ENCODE measurements around the gene SMC5. TPM values are rescaled to one million over a fixed set of nuclear protein-coding genes. Genes with fewer than 3 reads are reported as not detected.

The SMC5 gene
- total RNA-seq, 1 experiment from 2014 or later, result 27.5 TPM

DNA sequence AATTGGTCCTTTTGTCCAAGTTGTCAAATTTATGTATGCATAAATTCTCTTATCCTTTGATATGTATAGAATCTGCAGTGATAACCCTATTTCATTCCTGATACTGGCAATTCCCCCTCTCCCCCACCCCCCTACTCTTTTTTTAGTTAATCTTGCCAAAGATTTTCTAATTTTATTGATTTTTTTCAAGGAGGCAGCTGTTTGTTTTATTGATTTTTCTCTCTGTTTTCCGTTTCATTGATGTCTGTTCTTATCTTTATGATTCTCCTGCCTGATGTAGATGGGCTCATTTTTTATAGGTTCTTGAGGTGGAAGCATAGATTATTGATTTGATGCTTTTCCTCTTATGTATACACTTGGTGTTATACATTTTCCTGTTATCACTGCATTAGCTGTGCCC is 34.4 kb downstream of the SMC5 start (continued):
- TF ChIP-seq, protein P1, sequence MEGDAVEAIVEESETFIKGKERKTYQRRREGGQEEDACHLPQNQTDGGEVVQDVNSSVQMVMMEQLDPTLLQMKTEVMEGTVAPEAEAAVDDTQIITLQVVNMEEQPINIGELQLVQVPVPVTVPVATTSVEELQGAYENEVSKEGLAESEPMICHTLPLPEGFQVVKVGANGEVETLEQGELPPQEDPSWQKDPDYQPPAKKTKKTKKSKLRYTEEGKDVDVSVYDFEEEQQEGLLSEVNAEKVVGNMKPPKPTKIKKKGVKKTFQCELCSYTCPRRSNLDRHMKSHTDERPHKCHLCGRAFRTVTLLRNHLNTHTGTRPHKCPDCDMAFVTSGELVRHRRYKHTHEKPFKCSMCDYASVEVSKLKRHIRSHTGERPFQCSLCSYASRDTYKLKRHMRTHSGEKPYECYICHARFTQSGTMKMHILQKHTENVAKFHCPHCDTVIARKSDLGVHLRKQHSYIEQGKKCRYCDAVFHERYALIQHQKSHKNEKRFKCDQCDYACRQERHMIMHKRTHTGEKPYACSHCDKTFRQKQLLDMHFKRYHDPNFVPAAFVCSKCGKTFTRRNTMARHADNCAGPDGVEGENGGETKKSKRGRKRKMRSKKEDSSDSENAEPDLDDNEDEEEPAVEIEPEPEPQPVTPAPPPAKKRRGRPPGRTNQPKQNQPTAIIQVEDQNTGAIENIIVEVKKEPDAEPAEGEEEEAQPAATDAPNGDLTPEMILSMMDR (IDR thresholded peaks at IDR 0.05 in 2 of 3, conservative IDR thresholded peaks at IDR 0.05 in 1 of 3; ENCODE audit: borderline replicate concordance in 1 of 3, insufficient read depth in 1 of 3, low read depth in 2 of 3, low read length in 2 of 3), result no peak
- TF ChIP-seq SP1 (IDR thresholded peaks at IDR 0.05; ENCODE audit: low read depth) (no peak), RAD21 (IDR thresholded peaks at IDR 0.05; ENCODE audit: low read depth) (no peak), JUND (IDR thresholded peaks at IDR 0.05) (no peak), POLR2AphosphoS5 (IDR thresholded peaks at IDR 0.05; ENCODE audit: low read depth, low read length) (no peak), SIN3A (IDR thresholded peaks at IDR 0.05; ENCODE audit: low read depth) (no peak), CEBPB (IDR thresholded peaks at IDR 0.05; ENCODE audit: low read depth) (no peak), ZNF274 (IDR thresholded peaks at IDR 0.05; ENCODE audit: low read depth, low read length) (no peak), TCF7L2 (IDR thresholded peaks at IDR 0.05; ENCODE audit: borderline replicate concordance, extremely low read depth, insufficient read depth, insufficient read length) (no peak), EZH2 (IDR thresholded peaks at IDR 0.05) (no peak)

DNA sequence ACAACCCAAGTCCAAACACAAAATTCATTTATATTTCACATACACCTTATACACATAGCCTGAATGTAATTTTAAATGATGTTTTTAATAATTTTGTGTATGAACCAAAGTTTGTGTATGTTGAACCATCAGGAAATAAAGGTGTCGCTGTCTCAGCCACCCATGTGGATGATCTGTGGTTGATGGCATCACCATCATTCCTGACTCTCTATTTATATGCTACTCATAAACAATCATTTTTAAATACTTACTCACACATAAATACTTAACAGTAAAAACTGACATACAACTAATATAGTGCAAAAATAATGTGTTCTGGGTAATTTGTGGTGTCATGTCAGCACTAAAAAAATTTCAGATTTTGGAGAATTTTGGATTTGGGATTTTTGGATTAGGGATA is 38.4 kb downstream of the SMC5 start:
- no peaks in the 10 kb centered on the region for H3K4me1 ChIP-seq (ENCODE audit: control insufficient read depth in 1 of 2, insufficient read depth in 2 of 2, low read length in 2 of 2)
- no peak overlapping the region for H3K4me3 ChIP-seq (replicated peaks in 1 of 2; ENCODE audit: low read depth in 1 of 2, low read length in 2 of 2)
- TF ChIP-seq EZH2phosphoT487 (IDR thresholded peaks at IDR 0.05; ENCODE audit: borderline replicate concordance) (no peak), YY1 (IDR thresholded peaks at IDR 0.05; ENCODE audit: extremely low read depth, insufficient replicate concordance, low read depth, low read length) (no peak), SIN3A (IDR thresholded peaks at IDR 0.05; ENCODE audit: low read depth) (no peak), JUND (IDR thresholded peaks at IDR 0.05) (no peak), ZFX (IDR thresholded peaks at IDR 0.05) (no peak), CBX3 (IDR thresholded peaks at IDR 0.05; ENCODE audit: low read depth) (no peak), EGR1 (IDR thresholded peaks at IDR 0.05; ENCODE audit: low read depth) (no peak), FOSL1 (IDR thresholded peaks at IDR 0.05; ENCODE audit: low read depth) (no peak)
- TF ChIP-seq, protein P1 (IDR thresholded peaks at IDR 0.05 in 2 of 3, conservative IDR thresholded peaks at IDR 0.05 in 1 of 3; ENCODE audit: borderline replicate concordance in 1 of 3, insufficient read depth in 1 of 3, low read depth in 2 of 3, low read length in 2 of 3), result no peak
- TF ChIP-seq, protein P2, sequence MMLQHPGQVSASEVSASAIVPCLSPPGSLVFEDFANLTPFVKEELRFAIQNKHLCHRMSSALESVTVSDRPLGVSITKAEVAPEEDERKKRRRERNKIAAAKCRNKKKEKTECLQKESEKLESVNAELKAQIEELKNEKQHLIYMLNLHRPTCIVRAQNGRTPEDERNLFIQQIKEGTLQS (IDR thresholded peaks at IDR 0.05), result no peak
- intact Hi-C loops (cut with micrococcal nuclease), result no loop called here
- peaks cover 55% of the 10 kb centered on the region for H3K79me2 ChIP-seq (ENCODE audit: insufficient read depth, low read length)
- DNase-seq (ENCODE audit: low read depth, low spot score) (no peak), ATAC-seq (no peak)
- H3K27ac ChIP-seq (ENCODE audit: low read depth, low read length), result no peak overlapping the region
- CTCF ChIA-PET, result no interaction called here
- no peak overlapping the region for H3K9ac ChIP-seq (ENCODE audit: low read length)
- peaks cover 6 to 16% of the 10 kb centered on the region in 2 experiments; a peak in 3 of 4 replicates for H3K36me3 ChIP-seq (ENCODE audit: control insufficient read depth in 1 of 2, insufficient read depth in 2 of 2, low read length in 2 of 2)
- no TSS peak for BruUV-seq (replicated peaks)
- 0 out of 2 replicates have a peak, but pooled peaks cover 6% of the 10 kb centered on the region for H4K20me1 ChIP-seq (ENCODE audit: insufficient read depth)
- POLR2A ChIA-PET, result no interaction called here
- no peaks in the 10 kb centered on the region; a peak in 1 of 4 replicates for H3K9me3 ChIP-seq (ENCODE audit: control insufficient read depth in 1 of 2, insufficient read depth in 1 of 2, low read depth in 1 of 2, low read length in 2 of 2)
- no peaks in the 10 kb centered on the region for H3K27me3 ChIP-seq (ENCODE audit: insufficient read depth, low read length)
- H3K9me2 ChIP-seq (ENCODE audit: insufficient read depth), result no peaks in the 10 kb centered on the region
- no peak overlapping the region for H3K4me2 ChIP-seq (ENCODE audit: low read length)
- H2AFZ ChIP-seq (ENCODE audit: low read depth, low read length, poor library complexity, severe bottlenecking), result no peak overlapping the region
- RAD21 ChIA-PET (ENCODE audit: low non-redundant PET in 1 of 2, low total read pairs in 2 of 2, uncharacterized antibody in 2 of 2, unreplicated experiment in 2 of 2), result no interaction called here
